ENCODE measurements around the gene AXIN1. TPM values are rescaled to one million over a fixed set of nuclear protein-coding genes. Genes with fewer than 3 reads are reported as not detected.

Gene AXIN1
- total and polyA plus RNA-seq, 4 donors: 8.5 to 24.0 (median 21.7) TPM

DNA sequence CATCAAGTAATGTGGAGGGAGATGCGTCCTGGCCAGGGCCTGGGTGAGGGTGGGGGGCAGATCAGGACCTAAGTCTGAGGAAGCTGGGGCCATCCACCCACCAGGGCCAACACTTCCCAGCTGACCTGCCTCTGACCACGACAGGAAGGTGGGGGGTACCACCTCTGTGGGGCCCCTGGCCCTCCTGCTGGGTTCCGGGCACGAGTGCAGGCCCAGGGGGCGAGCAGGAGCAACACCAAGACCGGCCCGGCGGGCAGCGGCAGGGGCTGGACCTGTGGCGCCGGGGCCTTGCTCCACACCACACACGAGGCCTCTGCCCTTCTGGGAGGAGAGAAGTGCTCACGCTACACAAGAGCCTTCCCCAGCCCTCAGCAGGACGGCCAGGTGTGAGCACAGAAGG lies 56.2 kb downstream of the AXIN1 start:
- H3K4me1 ChIP-seq (ENCODE audit: control insufficient read depth, insufficient read depth, low read length): no peaks in the 10 kb centered on the region
- H3K9me3 ChIP-seq (ENCODE audit: control insufficient read depth, insufficient read depth, low read length): no peaks in the 10 kb centered on the region
- no peaks in the 10 kb centered on the region for H3K27me3 ChIP-seq (ENCODE audit: control insufficient read depth, insufficient read depth, low read length)
- DNase-seq (ENCODE audit: low read depth in 4 of 6, low spot score in 6 of 6): no peak
- no peak overlapping the region for H3K4me3 ChIP-seq (ENCODE audit: low read depth, low read length)
- no peak overlapping the region for H3K27ac ChIP-seq (ENCODE audit: low read depth, low read length)
- WGBS (ENCODE audit: insufficient coverage): 90% methylated on average over 13 of the region's 14 CpGs
- H3K36me3 ChIP-seq (ENCODE audit: control insufficient read depth, insufficient read depth, low read length): peaks cover 64% of the 10 kb centered on the region

DNA sequence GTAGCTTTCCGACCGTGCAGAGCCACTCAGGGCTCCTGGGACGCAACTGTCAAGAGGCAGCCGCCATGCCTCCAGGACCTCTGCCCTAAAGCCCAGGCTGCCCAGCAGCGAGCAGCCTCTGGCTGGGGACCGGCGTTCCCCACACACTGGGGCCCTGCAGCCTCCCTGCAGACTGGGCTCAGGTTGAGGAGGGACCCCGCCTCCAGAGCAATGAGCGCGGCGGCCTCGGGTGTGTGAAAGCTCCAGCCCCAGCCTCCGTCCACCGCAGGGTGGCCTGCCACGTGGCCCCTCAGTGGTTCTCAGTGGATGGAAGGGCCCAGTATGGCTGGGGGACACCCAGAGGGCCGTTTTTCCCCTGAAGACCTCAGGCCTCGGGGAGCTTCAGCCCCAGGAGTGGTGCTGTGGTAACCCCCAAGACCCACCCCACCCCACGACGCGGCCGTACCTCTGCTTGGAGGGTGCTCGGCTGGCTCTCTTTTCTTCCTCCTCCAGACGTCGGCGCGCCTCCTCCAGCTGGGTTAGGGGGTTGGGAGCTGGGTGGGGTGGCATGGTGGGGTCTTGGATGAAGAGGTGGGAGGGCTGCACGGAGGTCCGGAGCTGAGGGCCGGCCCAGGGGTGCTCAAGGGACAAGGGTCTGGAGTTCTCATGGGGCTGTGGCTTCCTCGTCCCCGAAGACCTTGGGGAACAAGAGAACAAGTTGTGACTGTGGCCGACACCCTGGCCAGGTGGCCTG lies 59.3 kb downstream of the AXIN1 start:
- 92% methylated on average over 14 of the region's 32 CpGs for WGBS (ENCODE audit: insufficient coverage)
- H3K4me3 ChIP-seq (ENCODE audit: low read depth, low read length): no peak overlapping the region
- H3K4me1 ChIP-seq (ENCODE audit: control insufficient read depth, insufficient read depth, low read length): no peaks in the 10 kb centered on the region
- no peaks in the 10 kb centered on the region for H3K27me3 ChIP-seq (ENCODE audit: control insufficient read depth, insufficient read depth, low read length)
- DNase-seq (ENCODE audit: low read depth in 4 of 6, low spot score in 6 of 6): no peak
- H3K36me3 ChIP-seq (ENCODE audit: control insufficient read depth, insufficient read depth, low read length): peaks cover 87% of the 10 kb centered on the region
- no peaks in the 10 kb centered on the region for H3K9me3 ChIP-seq (ENCODE audit: control insufficient read depth, insufficient read depth, low read length)
- no peak overlapping the region for H3K27ac ChIP-seq (ENCODE audit: low read depth, low read length)

DNA sequence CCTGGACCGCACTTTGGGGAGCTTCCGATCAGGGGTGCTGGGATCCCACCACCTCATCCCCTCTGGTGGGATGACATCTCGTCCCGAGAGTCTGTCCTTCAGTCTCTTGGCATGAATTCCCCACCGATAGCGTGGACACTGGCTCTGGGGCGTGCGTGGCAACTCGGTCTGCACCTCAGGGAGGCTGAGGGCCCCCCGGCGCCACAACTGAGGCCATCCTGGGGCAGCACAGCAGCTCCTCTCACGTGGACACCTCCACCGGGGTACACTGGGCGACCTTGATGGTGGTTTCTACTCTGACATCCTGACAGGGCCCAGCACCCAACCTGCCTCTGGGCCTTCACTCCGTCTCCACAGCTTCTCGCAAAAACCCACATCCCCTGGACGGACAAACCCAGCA lies 61.0 kb downstream of the AXIN1 start:
- H3K4me3 ChIP-seq (ENCODE audit: low read depth, low read length): no peak overlapping the region
- no peaks in the 10 kb centered on the region for H3K9me3 ChIP-seq (ENCODE audit: control insufficient read depth, insufficient read depth, low read length)
- H3K27ac ChIP-seq (ENCODE audit: low read depth, low read length): no peak overlapping the region
- no peak for DNase-seq (ENCODE audit: low read depth in 4 of 6, low spot score in 6 of 6)
- 98% methylated on average over 17 of the region's 17 CpGs for WGBS (ENCODE audit: insufficient coverage)
- no peaks in the 10 kb centered on the region for H3K27me3 ChIP-seq (ENCODE audit: control insufficient read depth, insufficient read depth, low read length)
- H3K36me3 ChIP-seq (ENCODE audit: control insufficient read depth, insufficient read depth, low read length): peaks cover 87% of the 10 kb centered on the region
- H3K4me1 ChIP-seq (ENCODE audit: control insufficient read depth, insufficient read depth, low read length): no peaks in the 10 kb centered on the region

DNA sequence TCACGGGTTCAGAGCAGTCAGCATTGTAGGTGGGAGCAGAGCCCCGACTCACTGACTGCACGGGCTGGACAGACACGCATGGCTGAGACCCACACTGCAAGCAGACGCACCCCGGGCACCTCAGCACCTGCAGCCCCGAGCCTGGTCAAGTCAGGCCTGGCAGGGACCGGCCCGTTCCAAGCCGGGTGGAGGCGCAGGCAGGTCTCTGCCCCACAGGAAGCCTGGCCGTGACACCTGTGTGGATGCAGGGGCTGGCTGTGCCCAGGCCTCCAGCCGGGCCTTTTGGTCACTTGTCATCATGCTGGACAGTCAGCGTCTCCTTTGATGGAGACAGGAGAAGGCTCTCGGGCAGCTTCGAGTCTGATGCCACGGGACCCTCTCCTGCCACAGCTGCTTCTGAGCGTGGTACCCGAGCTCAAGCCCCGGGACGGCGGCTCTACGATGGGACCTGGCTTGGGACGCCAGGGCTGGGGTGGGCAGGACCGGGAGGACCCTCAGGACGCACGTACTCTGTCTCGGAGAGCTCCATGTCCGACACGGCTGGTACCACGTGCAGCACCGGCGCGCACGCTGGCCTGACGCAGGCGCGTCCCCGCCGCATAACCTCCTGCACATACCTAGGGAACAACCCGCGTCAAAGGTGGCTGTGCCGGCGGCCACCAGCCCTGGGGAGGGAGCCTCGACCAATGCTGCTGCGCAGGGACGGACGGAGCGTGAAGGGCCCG lies 61.7 kb downstream of the AXIN1 start:
- H3K4me3 ChIP-seq (ENCODE audit: low read depth, low read length): no peak overlapping the region
- peaks cover 85% of the 10 kb centered on the region for H3K36me3 ChIP-seq (ENCODE audit: control insufficient read depth, insufficient read depth, low read length)
- WGBS (ENCODE audit: insufficient coverage): 95% methylated on average over 50 of the region's 50 CpGs
- no peaks in the 10 kb centered on the region for H3K4me1 ChIP-seq (ENCODE audit: control insufficient read depth, insufficient read depth, low read length)
- H3K9me3 ChIP-seq (ENCODE audit: control insufficient read depth, insufficient read depth, low read length): no peaks in the 10 kb centered on the region
- H3K27me3 ChIP-seq (ENCODE audit: control insufficient read depth, insufficient read depth, low read length): no peaks in the 10 kb centered on the region
- no peak overlapping the region for H3K27ac ChIP-seq (ENCODE audit: low read depth, low read length)
- no peak for DNase-seq (ENCODE audit: low read depth in 4 of 6, low spot score in 6 of 6)

DNA sequence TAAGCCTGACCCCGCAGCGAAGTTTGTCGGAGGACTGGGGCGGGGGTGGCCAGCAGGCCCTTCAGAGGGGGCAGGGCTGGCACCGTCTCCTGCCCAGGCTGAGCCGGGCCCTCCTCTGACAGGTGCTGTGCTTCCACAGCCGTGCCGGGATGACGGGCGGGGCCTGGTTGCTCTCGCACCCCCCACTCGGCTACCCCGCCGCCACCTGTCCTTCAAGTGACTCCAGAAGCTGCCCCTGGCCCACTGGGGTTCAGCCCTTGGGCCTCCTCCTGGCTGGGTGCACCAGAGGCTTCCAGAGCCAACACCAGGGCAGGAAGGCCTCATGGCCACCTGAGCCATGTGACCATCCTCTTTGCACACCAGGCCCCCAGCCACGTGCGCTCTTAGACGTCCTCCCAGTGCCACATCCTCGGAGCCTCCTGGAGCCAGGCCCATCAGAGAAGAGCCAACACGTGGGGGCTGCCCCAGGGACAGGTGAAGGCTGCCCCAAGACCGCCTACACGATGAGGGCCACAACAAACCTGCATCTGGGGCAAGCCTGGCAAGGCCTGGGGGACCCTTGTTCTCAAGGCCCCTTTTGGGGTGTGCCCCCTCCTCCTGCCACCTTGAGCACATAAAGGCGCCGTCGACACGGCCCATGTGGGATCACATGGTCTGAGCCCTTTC lies 62.4 kb downstream of the AXIN1 start:
- H3K36me3 ChIP-seq (ENCODE audit: control insufficient read depth, insufficient read depth, low read length): peaks cover 86% of the 10 kb centered on the region
- no peaks in the 10 kb centered on the region for H3K4me1 ChIP-seq (ENCODE audit: control insufficient read depth, insufficient read depth, low read length)
- 91% methylated on average over 25 of the region's 25 CpGs for WGBS (ENCODE audit: insufficient coverage)

DNA sequence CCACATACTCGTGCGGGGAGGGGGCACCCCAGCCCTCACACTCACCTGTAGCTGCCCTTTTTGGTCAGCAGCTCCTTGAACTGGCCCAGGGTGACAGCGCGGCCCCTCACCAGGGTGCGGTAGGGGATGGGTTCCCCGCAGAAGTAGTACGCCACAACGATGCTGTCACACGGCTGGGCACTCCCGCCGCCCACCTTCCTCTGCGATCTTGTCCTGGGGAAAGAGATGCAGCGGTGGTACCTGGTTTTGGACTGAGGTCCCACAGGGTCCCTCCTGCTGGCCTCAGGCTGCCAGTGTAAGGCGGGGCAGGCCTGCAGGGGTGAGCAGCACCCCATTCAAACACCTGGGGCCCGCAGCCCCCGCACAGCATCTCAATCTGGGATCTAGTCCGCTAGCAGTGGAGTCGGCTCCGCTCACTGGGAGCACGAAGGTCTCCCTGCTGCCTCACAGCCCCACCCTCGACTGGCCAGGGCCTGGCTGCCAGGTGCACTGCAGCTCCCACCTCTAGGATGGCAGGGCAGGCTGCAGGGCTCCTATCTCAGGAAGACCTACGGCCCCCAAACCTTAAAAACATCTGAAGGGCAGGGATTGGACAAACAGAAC lies 63.0 kb downstream of the AXIN1 start:
- no peaks in the 10 kb centered on the region for H3K27me3 ChIP-seq (ENCODE audit: control insufficient read depth, insufficient read depth, low read length)
- H3K9me3 ChIP-seq (ENCODE audit: control insufficient read depth, insufficient read depth, low read length): no peaks in the 10 kb centered on the region
- DNase-seq (ENCODE audit: low read depth in 4 of 6, low spot score in 6 of 6): no peak
- no peak overlapping the region for H3K27ac ChIP-seq (ENCODE audit: low read depth, low read length)
- peaks cover 88% of the 10 kb centered on the region for H3K36me3 ChIP-seq (ENCODE audit: control insufficient read depth, insufficient read depth, low read length)
- no peak overlapping the region for H3K4me3 ChIP-seq (ENCODE audit: low read depth, low read length)
- no peaks in the 10 kb centered on the region for H3K4me1 ChIP-seq (ENCODE audit: control insufficient read depth, insufficient read depth, low read length)
- WGBS (ENCODE audit: insufficient coverage): 95% methylated on average over 22 of the region's 22 CpGs

More for the DNA sequence above, 62.4 kb downstream of the AXIN1 start:
- Histone ChIP-seq H3K27ac (ENCODE audit: low read depth, low read length) (no peak overlapping the region), H3K4me3 (ENCODE audit: low read depth, low read length) (no peak overlapping the region), H3K27me3 (ENCODE audit: control insufficient read depth, insufficient read depth, low read length) (no peaks in the 10 kb centered on the region), H3K9me3 (ENCODE audit: control insufficient read depth, insufficient read depth, low read length) (no peaks in the 10 kb centered on the region)
- DNase-seq (ENCODE audit: low read depth in 4 of 6, low spot score in 6 of 6): no peak

DNA sequence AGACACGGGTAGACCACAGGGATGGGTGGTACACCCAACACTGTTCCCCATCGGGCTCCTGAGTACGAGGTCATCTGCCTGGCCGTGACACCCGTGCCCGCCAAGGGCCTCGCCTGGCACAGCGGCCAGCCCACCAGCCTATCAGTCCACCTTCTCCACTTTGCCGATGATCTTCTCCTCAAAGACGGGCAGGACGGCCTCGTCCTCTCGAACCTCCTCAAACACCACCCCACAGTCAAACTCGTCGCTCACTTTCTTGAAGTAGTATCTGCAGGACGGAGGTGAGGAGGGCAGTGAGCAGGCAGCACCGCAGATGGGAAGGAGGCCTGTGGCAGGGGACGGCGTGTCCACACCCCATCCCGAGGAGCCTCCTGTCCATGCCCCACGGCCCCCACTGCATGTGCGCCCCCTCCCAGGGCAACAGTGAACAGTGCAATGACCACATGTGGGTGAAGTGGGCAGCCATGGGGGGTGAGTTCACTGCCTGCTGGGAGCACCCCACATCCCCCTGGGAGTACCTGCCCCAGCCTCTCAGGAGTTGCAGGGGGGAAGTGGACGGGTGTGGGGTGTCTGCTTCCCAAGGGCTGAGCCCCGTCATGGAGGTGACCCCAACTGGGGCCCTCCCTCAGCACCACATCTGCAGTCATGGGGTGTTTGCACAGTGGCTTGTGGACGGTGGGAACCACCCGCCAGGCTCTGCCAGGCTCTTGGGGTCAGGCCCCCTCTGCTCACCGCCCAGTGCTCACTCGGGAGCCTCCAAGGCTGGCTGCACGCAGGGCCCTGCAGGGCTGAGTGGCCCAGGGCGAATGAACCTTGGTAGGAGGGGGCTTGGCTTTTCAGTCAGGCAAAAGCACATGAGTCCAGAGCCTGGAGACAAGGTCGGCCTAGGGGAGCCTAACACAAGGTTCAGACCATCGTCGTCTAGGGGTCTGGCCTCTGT lies 64.3 kb downstream of the AXIN1 start:
- Histone ChIP-seq H3K36me3 (ENCODE audit: control insufficient read depth, insufficient read depth, low read length) (peaks cover 95% of the 10 kb centered on the region), H3K4me1 (ENCODE audit: control insufficient read depth, insufficient read depth, low read length) (no peaks in the 10 kb centered on the region), H3K9me3 (ENCODE audit: control insufficient read depth, insufficient read depth, low read length) (no peaks in the 10 kb centered on the region), H3K27ac (ENCODE audit: low read depth, low read length) (no peak overlapping the region), H3K27me3 (ENCODE audit: control insufficient read depth, insufficient read depth, low read length) (no peaks in the 10 kb centered on the region), H3K4me3 (ENCODE audit: low read depth, low read length) (no peak overlapping the region)
- WGBS (ENCODE audit: insufficient coverage): 94% methylated on average over 28 of the region's 33 CpGs
- DNase-seq (ENCODE audit: low read depth in 4 of 6, low spot score in 6 of 6): no peak

- no peaks in the 10 kb centered on the region for H3K4me1 ChIP-seq (ENCODE audit: control insufficient read depth, insufficient read depth, low read length)
- H3K36me3 ChIP-seq (ENCODE audit: control insufficient read depth, insufficient read depth, low read length): peaks cover 94% of the 10 kb centered on the region
- H3K27me3 ChIP-seq (ENCODE audit: control insufficient read depth, insufficient read depth, low read length): no peaks in the 10 kb centered on the region
- 71% methylated on average over 15 of the region's 16 CpGs for WGBS (ENCODE audit: insufficient coverage)
- no peaks in the 10 kb centered on the region for H3K9me3 ChIP-seq (ENCODE audit: control insufficient read depth, insufficient read depth, low read length)
- no peak for DNase-seq (ENCODE audit: low read depth in 4 of 6, low spot score in 6 of 6)
- no peak overlapping the region for H3K4me3 ChIP-seq (ENCODE audit: low read depth, low read length)
- H3K27ac ChIP-seq (ENCODE audit: low read depth, low read length): no peak overlapping the region
These were observed 65.2 kb downstream of the AXIN1 start for GRCh38 chr16:287298-287811.
